ENCODE measurements around the gene EYS. TPM values are rescaled to one million over a fixed set of nuclear protein-coding genes. Genes with fewer than 3 reads are reported as not detected.

Gene EYS
- total RNA-seq, 1 experiment from 2014 or later, result not detected

DNA sequence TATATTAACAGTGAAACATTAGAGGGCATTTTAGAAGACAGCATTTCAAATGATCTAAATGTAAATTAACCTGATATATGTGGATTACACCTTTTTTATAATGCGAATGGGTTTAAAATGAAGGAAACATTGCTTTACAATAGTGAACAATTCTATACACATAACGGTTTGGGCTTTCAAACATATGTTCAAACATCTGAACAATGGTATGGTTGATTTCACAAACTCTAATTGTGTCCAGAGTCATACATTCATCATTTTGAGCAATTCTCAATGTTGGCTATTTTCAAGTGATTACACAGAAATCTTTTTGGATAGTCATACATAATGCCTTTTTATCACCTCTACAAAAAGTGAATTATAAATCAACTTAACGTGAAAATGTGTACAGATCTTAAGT, 1493.3 kb downstream of the EYS start:
- no peak overlapping the region for H3K27ac ChIP-seq (ENCODE audit: low read depth, low read length)
- intact Hi-C loops (cut with micrococcal nuclease), result no loop called here
- no peaks in the 10 kb centered on the region for H4K20me1 ChIP-seq (ENCODE audit: insufficient read depth)
- CTCF ChIA-PET, result no interaction called here
- no peaks in the 10 kb centered on the region for H3K36me3 ChIP-seq (ENCODE audit: control insufficient read depth in 1 of 2, insufficient read depth in 2 of 2, low read length in 2 of 2)
- no peak overlapping the region for H3K9ac ChIP-seq (ENCODE audit: low read length)
- H3K79me2 ChIP-seq (ENCODE audit: insufficient read depth, low read length), result no peaks in the 10 kb centered on the region
- no TSS peak for BruUV-seq (replicated peaks)
- POLR2A ChIA-PET, result no interaction called here
- DNase-seq (ENCODE audit: low read depth, low spot score) (no peak), ATAC-seq (no peak)
- H2AFZ ChIP-seq (ENCODE audit: low read depth, low read length, poor library complexity, severe bottlenecking), result no peak overlapping the region
- H3K4me3 ChIP-seq (replicated peaks in 1 of 2; ENCODE audit: low read depth in 1 of 2, low read length in 2 of 2), result no peak overlapping the region
- H3K9me3 ChIP-seq (ENCODE audit: control insufficient read depth in 1 of 2, insufficient read depth in 1 of 2, low read depth in 1 of 2, low read length in 2 of 2), result peaks cover 0 to 4% of the 10 kb centered on the region in 2 experiments; a peak in 2 of 4 replicates
- RAD21 ChIA-PET (ENCODE audit: low non-redundant PET in 1 of 2, low total read pairs in 2 of 2, uncharacterized antibody in 2 of 2, unreplicated experiment in 2 of 2), result no interaction called here
- TF ChIP-seq SIN3A (IDR thresholded peaks at IDR 0.05; ENCODE audit: low read depth) (no peak), POLR2AphosphoS5 (IDR thresholded peaks at IDR 0.05; ENCODE audit: low read depth, low read length) (no peak), POLR2A (IDR thresholded peaks at IDR 0.05; ENCODE audit: borderline replicate concordance, extremely low read depth, insufficient read depth, insufficient read length) (no peak), ZFX (IDR thresholded peaks at IDR 0.05) (no peak), EGR1 (IDR thresholded peaks at IDR 0.05; ENCODE audit: low read depth) (no peak), TCF7L2 (IDR thresholded peaks at IDR 0.05; ENCODE audit: borderline replicate concordance, extremely low read depth, insufficient read depth, insufficient read length) (no peak), SRF (IDR thresholded peaks at IDR 0.05; ENCODE audit: low read depth) (no peak), RAD21 (IDR thresholded peaks at IDR 0.05; ENCODE audit: low read depth) (no peak), ELF1 (IDR thresholded peaks at IDR 0.05; ENCODE audit: borderline replicate concordance, low read depth) (no peak), EZH2phosphoT487 (IDR thresholded peaks at IDR 0.05; ENCODE audit: borderline replicate concordance) (no peak), YY1 (IDR thresholded peaks at IDR 0.05; ENCODE audit: extremely low read depth, insufficient replicate concordance, low read depth, low read length) (no peak), JUND (IDR thresholded peaks at IDR 0.05) (no peak), SP1 (IDR thresholded peaks at IDR 0.05; ENCODE audit: low read depth) (no peak), CBX3 (IDR thresholded peaks at IDR 0.05; ENCODE audit: low read depth) (no peak), EZH2 (IDR thresholded peaks at IDR 0.05) (no peak)
- TF ChIP-seq, protein P1, sequence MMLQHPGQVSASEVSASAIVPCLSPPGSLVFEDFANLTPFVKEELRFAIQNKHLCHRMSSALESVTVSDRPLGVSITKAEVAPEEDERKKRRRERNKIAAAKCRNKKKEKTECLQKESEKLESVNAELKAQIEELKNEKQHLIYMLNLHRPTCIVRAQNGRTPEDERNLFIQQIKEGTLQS (IDR thresholded peaks at IDR 0.05), result no peak
- TF ChIP-seq, protein P2, sequence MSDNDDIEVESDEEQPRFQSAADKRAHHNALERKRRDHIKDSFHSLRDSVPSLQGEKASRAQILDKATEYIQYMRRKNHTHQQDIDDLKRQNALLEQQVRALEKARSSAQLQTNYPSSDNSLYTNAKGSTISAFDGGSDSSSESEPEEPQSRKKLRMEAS (IDR thresholded peaks at IDR 0.05), result no peak
- TF ChIP-seq, protein P3, sequence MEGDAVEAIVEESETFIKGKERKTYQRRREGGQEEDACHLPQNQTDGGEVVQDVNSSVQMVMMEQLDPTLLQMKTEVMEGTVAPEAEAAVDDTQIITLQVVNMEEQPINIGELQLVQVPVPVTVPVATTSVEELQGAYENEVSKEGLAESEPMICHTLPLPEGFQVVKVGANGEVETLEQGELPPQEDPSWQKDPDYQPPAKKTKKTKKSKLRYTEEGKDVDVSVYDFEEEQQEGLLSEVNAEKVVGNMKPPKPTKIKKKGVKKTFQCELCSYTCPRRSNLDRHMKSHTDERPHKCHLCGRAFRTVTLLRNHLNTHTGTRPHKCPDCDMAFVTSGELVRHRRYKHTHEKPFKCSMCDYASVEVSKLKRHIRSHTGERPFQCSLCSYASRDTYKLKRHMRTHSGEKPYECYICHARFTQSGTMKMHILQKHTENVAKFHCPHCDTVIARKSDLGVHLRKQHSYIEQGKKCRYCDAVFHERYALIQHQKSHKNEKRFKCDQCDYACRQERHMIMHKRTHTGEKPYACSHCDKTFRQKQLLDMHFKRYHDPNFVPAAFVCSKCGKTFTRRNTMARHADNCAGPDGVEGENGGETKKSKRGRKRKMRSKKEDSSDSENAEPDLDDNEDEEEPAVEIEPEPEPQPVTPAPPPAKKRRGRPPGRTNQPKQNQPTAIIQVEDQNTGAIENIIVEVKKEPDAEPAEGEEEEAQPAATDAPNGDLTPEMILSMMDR (IDR thresholded peaks at IDR 0.05 in 2 of 3, conservative IDR thresholded peaks at IDR 0.05 in 1 of 3; ENCODE audit: borderline replicate concordance in 1 of 3, insufficient read depth in 1 of 3, low read depth in 2 of 3, low read length in 2 of 3), result no peak
- TF ChIP-seq, protein P4, sequence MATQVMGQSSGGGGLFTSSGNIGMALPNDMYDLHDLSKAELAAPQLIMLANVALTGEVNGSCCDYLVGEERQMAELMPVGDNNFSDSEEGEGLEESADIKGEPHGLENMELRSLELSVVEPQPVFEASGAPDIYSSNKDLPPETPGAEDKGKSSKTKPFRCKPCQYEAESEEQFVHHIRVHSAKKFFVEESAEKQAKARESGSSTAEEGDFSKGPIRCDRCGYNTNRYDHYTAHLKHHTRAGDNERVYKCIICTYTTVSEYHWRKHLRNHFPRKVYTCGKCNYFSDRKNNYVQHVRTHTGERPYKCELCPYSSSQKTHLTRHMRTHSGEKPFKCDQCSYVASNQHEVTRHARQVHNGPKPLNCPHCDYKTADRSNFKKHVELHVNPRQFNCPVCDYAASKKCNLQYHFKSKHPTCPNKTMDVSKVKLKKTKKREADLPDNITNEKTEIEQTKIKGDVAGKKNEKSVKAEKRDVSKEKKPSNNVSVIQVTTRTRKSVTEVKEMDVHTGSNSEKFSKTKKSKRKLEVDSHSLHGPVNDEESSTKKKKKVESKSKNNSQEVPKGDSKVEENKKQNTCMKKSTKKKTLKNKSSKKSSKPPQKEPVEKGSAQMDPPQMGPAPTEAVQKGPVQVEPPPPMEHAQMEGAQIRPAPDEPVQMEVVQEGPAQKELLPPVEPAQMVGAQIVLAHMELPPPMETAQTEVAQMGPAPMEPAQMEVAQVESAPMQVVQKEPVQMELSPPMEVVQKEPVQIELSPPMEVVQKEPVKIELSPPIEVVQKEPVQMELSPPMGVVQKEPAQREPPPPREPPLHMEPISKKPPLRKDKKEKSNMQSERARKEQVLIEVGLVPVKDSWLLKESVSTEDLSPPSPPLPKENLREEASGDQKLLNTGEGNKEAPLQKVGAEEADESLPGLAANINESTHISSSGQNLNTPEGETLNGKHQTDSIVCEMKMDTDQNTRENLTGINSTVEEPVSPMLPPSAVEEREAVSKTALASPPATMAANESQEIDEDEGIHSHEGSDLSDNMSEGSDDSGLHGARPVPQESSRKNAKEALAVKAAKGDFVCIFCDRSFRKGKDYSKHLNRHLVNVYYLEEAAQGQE (IDR thresholded peaks at IDR 0.05; ENCODE audit: low read depth), result no peak
- TF ChIP-seq, protein P5, sequence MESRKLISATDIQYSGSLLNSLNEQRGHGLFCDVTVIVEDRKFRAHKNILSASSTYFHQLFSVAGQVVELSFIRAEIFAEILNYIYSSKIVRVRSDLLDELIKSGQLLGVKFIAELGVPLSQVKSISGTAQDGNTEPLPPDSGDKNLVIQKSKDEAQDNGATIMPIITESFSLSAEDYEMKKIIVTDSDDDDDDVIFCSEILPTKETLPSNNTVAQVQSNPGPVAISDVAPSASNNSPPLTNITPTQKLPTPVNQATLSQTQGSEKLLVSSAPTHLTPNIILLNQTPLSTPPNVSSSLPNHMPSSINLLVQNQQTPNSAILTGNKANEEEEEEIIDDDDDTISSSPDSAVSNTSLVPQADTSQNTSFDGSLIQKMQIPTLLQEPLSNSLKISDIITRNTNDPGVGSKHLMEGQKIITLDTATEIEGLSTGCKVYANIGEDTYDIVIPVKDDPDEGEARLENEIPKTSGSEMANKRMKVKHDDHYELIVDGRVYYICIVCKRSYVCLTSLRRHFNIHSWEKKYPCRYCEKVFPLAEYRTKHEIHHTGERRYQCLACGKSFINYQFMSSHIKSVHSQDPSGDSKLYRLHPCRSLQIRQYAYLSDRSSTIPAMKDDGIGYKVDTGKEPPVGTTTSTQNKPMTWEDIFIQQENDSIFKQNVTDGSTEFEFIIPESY (IDR thresholded peaks at IDR 0.05; ENCODE audit: extremely low read depth, insufficient replicate concordance, low read length), result no peak
- H3K4me1 ChIP-seq (ENCODE audit: control insufficient read depth in 1 of 2, insufficient read depth in 2 of 2, low read length in 2 of 2), result no peaks in the 10 kb centered on the region
- no peaks in the 10 kb centered on the region for H3K27me3 ChIP-seq (ENCODE audit: insufficient read depth, low read length)
- no peak overlapping the region for H3K4me2 ChIP-seq (ENCODE audit: low read length)
- no peaks in the 10 kb centered on the region for H3K9me2 ChIP-seq (ENCODE audit: insufficient read depth)
